HuH-7 (cell line): ENCODE measurements around the gene ABL1.

Experiments used
- DNase-seq: peaks from one replicate; pipeline ENCODE4 v3.0.0; 2011; ENCODE audit warnings: low spot score

Gene ABL1

DNA sequence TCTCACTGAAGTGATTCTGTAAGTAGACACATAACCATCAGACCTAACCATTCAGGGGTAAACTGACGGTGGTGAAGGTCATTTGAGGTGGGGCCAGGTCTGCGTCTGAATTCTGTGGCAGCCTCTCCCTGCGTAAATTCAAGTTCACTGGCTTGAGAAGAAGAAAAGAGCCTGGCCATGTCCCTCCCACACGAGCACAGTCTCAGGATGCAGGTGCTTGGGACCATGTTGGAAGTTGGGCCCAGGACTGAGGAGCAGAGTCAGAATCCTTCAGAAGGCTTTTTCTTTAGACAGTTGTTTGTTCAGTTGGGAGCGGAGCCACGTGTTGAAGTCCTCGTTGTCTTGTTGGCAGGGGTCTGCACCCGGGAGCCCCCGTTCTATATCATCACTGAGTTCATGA is 37.5 kb downstream of the ABL1 start:
- no peak for DNase-seq

DNA sequence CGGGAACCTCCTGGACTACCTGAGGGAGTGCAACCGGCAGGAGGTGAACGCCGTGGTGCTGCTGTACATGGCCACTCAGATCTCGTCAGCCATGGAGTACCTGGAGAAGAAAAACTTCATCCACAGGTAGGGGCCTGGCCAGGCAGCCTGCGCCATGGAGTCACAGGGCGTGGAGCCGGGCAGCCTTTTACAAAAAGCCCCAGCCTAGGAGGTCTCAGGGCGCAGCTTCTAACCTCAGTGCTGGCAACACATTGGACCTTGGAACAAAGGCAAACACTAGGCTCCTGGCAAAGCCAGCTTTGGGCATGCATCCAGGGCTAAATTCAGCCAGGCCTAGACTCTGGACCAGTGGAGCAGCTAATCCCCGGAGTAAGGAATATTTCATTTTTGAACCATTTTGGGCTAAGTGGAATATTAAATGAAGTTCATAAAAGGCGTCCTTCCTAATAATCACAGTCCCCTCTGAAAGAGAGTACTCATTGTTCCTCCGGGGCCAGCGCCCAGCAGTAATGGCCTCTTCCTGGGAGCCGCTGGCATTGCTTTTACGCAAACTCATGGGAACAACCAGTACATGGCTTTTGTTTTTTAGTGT is 38.0 kb downstream of the ABL1 start:
- DNase-seq, result no peak

DNA sequence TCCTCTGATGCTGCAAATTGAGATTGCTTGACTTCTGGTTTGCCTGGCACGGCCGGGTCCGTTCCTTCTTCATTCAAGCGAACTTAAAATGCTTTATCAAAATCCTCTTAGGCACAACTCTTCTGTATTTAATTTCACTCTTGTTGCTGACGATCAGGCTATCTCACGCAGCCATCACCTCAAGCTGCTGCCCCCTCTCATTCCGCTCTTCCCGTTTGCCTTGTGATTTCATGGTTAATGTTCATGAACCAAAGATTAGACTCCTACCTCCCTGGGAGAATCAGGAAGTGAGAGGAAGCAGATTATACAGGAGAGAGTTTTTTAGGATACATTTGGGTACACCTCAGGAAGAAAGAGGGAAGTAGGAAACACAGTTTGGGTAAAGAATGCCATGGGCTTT is 38.9 kb downstream of the ABL1 start:
- no peak for DNase-seq

GRCh38 chr9:130874783-130875182 is 39.7 kb downstream of the ABL1 start:
- no peak for DNase-seq

DNA sequence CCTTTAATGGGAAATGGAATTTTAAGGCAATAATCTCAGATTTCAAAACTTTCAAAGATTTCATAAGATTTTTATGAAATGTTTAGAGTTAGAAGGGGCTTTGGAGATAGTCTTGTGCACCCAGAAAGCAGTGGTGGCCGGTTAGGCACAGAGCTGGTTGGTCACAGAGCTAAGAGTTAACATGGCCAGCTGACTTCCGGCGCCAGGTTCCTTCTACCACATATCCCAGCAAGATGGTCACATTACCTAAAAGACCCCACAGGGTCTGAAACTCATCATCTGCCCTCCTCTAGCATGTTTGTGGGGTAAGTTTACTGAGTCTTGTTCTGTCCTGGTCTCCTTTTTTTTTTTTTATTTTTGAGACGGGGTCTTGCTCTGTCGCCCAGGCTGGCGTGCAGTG is 42.2 kb downstream of the ABL1 start:
- no peak for DNase-seq

DNA sequence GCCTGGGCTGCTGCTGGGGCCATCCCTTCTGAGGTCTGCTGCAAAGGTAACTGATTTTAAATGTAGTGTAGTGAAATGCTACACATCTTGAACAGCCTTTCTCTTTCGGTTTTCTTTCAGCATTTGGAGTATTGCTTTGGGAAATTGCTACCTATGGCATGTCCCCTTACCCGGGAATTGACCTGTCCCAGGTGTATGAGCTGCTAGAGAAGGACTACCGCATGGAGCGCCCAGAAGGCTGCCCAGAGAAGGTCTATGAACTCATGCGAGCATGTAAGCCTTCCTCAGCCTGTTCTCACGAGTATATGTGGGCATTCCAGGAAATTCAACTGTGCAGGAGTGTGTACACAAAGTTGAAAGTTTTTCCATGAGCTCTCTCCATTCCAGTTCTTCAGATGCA is 43.2 kb downstream of the ABL1 start:
- DNase-seq, result no peak

DNA sequence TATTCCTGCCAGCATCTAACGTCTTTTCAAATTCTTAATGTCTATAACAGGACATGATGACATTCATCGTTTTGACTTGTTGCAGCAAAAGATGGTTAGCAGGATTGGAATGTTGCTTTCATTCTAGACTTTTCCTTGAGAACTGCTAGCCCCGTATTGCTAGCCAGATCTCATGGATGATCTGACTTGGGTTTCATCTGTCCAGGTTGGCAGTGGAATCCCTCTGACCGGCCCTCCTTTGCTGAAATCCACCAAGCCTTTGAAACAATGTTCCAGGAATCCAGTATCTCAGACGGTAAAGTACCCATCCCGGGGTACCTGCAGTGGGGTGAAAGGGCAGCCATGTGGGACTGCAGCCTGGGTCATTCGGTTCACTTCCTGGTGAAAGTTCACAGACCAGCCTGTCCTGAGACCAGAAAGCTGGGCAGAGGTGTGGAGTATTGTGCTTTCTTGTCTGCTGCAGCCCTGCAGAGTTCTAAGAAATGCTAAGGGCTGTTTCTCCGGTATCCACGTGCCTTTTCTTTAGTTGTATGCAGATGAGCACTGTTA is 44.9 kb downstream of the ABL1 start:
- DNase-seq, result no peak

DNA sequence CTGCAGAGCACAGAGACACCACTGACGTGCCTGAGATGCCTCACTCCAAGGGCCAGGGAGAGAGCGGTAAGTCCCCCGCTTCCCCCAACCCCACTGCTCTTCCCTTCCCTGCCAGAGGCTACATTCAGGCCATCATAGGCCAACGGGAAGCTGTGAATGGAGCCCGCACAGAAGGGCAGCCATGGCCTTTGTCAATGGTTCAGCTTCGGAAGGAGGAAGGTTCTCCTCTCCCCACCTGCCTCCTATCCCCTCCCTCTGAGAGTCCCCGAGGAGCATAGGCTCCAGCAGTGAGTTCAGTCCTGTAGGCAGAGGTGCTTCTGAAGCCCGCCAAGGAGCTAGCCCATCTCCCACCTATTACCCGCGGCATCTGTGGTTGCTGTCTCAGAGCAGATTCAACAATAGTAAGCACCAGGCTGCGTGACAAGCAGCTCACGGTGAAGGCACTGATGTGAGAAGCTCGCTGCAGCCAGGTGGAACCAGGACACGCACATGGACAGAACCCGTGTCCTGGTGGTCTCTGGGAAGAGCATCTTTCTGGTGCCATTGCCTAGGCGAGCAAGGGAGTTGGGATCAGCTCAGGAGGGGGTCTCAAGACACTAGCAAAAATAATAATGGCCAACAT is 45.7 kb downstream of the ABL1 start:
- DNase-seq, result no peak

DNA sequence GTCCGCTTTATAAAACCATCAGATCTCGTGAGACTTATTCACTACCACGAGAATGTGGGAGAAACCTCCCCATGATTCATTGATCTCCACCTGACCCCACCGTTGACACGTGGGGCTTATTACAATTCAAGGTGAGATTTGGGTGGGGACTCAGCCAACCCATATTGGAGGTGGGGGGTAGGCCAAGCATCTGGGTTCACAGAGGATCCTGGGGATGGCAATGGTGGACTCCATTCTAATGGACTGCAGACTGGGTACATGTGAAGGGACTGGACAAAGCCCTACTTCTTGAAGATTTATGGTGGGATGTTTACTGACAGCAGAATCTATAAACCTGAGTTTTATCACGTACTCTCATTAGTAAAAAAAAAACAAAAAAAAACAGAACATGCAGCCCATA is 46.5 kb downstream of the ABL1 start:
- no peak for DNase-seq

GRCh38 chr9:130882696-130883225 is 47.7 kb downstream of the ABL1 start:
- no peak for DNase-seq

DNA sequence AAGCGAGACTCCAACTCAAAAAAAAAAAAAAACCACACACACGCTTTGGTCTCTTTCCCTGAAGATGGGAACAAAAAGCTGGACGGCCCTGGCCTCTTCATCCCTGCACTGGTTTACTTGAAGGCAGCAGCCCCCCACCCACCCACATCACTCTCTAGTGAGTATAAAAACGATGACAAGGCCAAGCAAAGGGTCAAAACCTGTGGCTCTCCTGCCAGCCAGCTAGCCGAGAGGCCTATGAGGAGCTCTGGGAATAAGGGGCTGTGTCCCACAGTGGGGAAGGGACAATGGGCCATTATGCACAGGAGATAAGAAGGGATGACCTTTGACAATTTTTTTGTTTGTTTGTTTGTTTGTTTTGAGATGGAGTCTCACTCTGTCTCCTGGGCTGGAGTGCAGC is 48.4 kb downstream of the ABL1 start:
- DNase-seq, result no peak

DNA sequence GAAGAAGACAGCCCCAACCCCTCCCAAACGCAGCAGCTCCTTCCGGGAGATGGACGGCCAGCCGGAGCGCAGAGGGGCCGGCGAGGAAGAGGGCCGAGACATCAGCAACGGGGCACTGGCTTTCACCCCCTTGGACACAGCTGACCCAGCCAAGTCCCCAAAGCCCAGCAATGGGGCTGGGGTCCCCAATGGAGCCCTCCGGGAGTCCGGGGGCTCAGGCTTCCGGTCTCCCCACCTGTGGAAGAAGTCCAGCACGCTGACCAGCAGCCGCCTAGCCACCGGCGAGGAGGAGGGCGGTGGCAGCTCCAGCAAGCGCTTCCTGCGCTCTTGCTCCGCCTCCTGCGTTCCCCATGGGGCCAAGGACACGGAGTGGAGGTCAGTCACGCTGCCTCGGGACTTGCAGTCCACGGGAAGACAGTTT is 49.1 kb downstream of the ABL1 start:
- DNase-seq, result no peak

- DNase-seq, result no peak
Observed at GRCh38 chr9:130884542-130885483, 49.8 kb downstream of the ABL1 start.

DNA sequence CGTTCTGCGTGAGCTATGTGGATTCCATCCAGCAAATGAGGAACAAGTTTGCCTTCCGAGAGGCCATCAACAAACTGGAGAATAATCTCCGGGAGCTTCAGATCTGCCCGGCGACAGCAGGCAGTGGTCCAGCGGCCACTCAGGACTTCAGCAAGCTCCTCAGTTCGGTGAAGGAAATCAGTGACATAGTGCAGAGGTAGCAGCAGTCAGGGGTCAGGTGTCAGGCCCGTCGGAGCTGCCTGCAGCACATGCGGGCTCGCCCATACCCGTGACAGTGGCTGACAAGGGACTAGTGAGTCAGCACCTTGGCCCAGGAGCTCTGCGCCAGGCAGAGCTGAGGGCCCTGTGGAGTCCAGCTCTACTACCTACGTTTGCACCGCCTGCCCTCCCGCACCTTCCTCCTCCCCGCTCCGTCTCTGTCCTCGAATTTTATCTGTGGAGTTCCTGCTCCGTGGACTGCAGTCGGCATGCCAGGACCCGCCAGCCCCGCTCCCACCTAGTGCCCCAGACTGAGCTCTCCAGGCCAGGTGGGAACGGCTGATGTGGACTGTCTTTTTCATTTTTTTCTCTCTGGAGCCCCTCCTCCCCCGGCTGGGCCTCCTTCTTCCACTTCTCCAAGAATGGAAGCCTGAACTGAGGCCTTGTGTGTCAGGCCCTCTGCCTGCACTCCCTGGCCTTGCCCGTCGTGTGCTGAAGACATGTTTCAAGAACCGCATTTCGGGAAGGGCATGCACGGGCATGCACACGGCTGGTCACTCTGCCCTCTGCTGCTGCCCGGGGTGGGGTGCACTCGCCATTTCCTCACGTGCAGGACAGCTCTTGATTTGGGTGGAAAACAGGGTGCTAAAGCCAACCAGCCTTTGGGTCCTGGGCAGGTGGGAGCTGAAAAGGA is 50.7 kb downstream of the ABL1 start:
- no peak for DNase-seq

DNA sequence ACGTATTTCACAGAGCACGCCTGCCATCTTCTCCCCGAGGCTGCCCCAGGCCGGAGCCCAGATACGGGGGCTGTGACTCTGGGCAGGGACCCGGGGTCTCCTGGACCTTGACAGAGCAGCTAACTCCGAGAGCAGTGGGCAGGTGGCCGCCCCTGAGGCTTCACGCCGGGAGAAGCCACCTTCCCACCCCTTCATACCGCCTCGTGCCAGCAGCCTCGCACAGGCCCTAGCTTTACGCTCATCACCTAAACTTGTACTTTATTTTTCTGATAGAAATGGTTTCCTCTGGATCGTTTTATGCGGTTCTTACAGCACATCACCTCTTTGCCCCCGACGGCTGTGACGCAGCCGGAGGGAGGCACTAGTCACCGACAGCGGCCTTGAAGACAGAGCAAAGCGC is 51.9 kb downstream of the ABL1 start:
- DNase-seq, result no peak

- no peak for DNase-seq
Observed at GRCh38 chr9:130887494-130888144, 52.6 kb downstream of the ABL1 start.

- no peak for DNase-seq
Observed at GRCh38 chr9:130888146-130888885, 53.3 kb downstream of the ABL1 start.

DNA sequence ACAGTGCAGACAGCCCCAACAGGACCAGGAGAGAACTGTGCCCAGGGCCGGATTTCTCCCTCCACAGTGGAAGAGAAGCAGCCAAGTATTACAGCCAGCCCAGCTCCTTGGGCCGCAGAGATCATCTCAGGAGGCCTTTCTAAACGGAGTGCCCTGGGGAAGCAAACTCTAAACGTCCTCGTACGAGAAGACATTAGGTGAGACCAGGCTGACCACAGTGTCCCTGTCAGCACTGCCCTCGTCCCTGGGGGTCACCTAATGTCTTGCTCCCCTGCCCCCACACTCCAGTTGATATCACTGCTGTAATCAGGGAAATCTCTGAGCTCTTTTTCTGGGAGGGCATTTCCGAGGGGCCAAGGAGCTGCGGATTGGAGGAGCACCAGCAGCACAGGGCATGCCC is 55.1 kb downstream of the ABL1 start:
- no peak for DNase-seq

DNA sequence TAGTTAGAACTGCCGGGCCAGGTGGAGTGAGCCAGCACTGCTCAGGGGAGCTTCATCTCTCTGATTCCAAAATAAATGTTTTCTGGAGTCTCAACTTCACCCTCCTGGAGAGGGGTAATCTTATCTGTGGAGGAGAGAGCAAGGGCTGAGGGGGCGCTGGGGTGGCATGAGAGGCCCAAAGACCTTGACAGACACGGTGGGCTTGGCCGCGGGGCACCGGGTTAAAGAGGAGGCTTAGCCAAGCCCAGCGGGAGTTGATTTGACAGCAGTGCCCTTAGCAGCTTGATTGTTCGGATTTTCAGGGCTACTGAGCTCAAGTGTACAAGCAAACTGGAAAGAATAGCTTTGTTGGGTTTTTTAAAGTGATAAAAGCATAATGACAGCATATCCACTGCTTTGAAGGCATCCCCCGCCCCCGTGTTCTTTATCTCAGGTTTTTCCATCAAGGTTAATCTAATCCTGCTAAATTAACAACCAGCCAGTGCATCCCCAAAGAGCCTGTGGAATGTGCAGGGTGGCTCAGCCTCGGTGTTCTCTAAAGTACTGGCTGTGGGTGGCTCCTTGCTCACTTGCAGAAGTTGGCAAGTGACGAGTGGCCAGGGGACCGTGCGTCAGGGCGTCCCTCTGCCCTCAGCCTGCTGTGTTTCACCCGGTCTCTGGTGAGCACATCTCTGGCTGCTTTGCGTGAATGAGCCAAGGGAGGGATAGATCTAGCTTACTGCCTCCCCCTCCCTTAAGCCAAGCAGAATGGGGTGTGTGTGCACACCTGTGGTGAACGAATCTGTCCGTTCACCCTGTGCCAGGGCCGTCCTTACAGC is 56.0 kb downstream of the ABL1 start:
- no peak for DNase-seq
